NCI-H1048 (cell line): ENCODE measurements around the gene CISD3.

Experiments
- DNase-seq: peaks from one replicate; lab custom pipeline; 2025; lab: John Stamatoyannopoulos, UW

Gene CISD3

DNA sequence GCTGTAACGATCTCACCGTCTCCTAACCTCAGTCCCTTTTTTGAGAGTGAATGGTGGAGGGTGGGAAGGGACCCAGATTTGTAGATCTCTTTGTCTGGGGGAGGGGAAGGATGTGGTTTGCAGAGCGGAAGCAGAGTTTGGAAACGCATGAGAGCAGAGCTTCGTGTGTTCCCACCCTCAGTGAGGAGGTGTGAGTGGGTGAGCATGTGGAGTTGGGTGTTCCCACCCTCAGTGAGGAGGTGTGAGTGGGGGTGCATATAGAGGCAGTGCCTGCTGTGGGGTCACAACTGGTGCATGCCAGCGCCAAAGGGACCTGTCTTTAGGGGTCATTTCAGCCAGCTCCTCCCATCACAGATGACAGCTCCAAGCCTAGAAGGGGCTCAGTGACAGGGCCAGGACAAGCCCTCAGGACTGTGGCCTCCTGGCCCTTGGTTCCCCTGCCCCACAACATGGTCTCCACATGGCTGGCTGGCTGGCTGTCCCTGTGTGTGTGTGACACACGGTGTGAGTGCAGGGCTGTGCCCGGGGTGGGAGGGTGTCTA lies 1.8 kb upstream of the CISD3 start:
- no peak for DNase-seq

DNA sequence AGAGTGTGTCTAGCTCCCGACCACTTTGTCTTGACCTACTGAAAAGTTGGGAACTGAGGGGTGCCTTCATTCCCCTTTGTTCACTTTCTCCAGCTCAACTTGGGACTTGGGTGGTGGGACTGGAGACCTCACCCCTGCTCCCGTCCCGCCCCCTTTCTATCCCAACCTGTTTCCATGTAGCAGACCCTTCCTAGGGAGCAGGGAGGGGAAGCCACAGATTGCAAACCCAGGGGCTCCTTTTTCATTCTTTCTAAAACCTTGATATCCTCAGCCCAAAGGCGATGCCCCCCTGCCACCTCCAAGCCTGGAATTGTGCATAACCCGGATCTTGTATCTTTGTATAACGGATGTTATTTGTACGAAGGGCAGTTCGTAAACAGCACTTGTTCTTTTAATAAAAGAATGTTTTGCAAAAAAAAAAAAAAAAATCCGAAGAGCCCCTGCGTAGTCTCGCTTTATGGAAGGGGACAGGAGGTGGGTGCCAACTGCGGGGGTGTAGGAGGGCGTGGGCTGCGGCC lies 714 bp upstream of the CISD3 start:
- DNase-seq = no peak

DNA sequence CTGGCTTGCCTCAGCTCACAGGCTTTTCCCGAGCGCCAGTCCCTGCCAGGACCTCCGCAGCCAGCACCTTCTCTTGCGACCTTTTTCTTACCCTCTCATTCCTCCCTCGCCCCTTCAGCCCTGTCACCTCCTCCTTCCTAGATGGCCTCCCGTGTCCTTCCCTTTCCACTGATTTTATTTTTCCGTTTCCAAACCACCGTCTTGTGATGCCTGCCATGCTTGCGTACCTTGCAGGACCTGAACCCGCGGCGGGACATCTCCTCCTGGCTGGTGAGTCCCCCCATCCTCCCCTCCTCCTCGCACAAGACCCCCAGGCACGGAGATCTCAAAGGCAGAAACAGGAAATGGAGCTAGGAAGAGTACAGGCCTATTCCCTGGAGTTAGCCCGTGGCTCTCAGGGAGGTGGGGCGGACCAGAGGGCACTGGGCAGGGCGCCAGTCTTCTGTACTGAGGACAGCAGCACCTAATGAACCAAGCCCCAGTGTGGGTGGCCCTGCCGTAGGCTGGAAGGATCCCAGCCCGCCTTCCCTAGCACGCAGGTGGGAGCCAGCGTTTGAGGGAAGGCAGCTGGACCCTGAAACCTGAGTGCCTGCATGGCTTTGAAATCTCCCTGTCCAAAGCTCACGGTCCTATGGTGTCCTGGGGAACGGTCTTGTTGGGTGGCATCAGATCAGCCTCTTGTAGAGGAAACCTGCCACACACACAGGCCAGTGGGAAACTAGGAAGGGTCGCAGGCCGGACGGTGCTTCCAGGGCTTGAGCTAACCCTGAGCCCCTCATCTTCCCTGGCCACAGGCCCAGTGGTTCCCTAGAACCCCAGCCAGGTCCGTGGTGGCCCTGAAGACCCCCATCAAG lies 612 bp downstream of the CISD3 start:
- no peak for DNase-seq

DNA sequence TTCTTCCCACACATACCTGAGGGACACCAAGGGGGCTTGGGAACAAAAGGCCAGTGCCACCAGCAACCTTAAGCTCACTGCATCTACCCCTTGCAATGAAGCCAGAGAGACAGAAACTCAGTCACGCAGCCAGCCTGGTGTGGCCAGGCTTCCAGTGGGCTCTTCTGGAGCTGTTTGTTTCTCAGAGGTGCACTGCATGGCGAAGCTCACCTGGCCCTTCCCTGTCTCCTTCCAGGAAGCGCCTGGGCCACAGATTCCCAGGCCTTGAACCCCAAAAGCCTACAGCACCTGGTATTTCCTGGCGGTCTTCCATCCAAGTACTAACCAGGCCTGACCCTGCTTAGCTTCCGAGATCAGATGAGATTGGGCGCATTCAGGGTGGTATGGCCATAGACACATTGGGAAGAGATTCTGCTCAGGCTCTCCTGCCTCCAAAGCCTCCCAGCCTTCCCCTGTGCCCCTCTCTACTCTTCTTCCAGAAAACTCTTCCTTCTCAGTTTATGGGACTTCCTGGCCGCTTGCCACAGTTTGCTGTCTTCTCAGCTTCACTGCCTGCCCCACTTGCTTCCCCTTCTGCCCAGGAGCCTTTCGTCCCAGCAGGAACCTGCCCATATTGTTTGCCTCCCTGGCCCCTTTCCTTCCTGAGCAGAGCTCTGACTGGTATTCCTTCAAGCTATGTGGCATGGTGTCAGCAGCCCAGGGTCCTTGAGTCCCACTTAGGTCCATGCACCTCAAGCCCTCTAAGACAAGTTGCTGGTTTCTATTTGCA lies 1.6 kb downstream of the CISD3 start:
- no peak for DNase-seq

DNA sequence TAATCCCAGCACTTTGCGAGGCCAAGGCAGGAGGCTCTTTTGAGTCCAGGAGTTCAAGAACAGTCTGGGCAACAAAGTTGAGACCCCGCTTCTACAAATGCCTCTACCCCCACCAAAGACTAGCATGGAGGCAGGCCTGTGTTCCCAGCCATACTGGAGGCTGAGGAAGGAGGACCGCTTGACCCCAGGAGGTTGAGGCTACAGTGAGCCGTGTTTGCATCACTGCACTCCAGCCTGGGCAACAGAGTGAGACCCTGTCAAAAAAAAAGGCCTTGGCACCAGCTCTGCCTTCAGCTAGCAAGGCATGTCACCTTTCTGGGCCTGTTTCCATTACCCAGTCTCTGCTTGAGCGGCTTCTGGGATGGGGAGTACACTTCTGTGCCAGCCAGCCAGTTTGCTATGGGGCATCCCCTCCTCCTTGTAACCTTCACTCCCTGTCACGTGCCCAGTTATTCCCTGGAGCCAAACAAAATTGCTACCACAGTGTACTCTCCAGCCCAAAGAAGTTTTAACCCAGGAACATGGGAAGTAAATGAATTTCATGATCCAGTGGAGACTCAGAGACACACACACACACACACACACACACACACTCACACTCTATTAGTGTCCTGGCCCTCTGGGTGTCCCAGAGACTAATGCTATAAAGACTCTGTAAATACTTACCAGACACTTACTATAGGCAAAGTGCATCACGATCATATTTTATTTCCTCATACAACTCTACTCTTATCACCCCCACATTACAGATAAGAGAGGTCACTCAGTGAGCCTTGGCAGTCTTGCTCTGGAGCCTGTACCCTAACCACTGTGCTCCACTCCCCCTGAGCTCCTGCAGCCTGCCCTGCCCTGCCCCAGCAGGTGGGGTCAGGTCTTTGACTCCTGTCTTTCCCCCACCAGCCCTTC lies 2.5 kb downstream of the CISD3 start:
- DNase-seq = no peak

DNA sequence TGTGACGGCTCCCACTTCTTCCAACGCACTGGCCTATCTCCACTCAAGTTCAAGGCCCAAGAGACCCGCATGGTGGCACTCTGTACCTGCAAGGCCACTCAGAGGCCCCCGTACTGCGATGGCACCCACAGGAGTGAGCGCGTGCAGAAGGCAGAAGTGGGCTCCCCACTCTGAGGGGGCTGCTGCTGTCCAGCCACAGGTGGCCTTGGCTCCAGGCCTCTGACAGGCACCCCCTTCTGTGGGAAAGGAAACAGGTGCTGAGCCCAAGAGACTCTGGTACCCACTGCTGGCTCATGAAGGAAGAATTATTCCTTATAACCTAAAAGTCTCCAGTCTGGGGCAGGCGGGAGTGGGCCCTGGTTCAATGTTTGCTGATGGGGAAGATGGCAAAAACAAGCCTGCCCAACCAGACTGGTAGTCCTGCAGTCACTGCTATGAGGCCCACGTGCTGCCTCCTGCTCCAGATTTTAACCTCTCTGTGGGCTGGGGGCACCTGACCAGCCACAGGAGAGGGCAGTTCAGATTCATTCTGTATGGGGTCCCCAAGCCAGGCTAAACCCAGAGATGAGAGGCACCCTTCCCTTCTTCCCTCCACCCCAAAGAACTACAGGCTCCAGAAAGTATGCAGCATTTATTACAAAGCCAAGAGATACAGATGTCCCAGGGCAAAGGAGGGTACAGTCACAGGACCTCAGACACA lies 3.3 kb downstream of the CISD3 start:
- DNase-seq = no peak

DNA sequence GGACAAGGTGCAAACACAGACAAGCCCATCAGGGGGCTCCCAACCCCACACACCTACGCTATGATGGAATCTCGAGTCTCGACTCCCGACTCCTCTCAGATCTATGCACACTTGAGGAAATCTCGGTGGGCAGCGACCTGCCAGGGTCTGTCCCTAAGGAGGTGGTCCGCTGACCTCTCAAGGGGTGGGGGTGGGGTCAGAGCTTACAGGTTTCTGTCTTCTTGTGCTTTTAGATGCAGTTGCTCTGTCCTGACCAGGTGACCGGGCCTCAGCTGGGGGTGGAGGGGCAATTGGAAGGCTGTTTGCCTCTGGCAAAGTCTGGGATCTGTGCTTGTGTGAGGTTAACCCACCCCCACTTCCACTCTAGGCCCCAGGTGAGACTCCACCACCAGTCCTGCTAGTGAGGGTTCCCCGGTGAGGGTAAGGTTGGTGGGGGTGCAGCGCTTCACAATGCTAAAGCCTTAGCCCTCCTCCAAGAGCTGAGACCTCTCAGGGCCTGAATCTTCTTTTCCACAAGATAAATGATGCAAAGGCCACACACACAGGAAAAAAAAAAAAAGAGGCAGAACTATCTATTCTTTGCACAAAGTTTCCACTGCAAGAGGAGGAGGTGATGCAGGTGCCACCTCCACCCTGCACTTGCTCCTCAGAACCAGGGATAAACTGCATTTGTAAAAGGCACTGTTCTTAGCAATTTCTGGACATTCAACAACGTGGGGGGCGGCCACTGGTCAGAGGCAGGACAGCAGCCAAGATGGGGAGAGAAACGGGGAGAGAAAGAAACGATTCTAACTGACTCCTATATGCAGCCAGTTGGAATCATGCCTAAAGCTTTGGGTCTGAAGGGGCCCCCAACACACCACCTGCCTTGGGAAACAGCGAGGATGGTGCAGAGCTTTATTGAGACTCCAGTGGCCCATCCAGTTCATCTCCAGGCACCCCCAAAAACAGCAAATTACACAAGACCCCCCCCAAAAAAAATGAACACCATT lies 4.1 kb downstream of the CISD3 start:
- DNase-seq = no peak

DNA sequence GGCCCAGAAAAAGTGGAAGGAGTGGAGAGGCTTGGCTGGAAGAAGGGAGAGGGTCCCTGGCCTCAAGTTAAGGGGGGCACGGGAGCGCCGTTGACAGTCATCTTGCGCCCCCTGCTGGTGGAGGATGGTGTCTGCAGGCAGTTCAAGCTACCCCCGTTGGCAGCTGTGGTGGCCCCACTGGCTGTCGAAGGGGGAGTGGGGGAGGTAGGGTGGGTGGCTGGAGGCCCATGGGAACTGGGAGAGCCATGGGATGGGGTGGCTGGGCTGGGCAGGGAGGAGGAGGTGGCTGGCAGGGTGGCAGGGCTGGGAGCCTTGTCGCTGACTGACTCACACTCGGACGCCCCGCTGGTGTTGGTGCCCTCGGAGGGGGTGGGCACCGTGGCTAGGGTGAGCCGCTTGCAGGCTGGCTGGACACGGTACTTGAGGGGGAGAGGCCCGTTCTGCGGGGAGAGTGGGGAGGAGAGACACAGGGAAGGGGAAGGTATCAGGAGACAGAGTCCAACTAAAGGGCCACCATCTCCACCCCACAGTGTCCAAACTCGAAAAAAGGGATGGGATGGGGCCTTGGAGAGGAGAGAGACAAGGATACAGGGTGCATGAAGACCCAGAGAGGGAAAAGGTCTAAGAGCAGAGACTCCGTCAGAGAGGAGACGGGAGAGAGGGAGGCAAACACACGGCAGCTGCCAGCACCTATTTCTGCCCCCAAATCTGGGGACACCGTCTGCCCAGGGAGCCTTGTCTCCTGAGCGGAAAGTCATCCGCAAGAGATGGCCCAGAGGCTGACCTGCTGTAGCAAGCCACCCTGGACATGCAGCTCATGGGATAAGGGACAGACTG lies 5.2 kb downstream of the CISD3 start:
- no peak for DNase-seq

DNA sequence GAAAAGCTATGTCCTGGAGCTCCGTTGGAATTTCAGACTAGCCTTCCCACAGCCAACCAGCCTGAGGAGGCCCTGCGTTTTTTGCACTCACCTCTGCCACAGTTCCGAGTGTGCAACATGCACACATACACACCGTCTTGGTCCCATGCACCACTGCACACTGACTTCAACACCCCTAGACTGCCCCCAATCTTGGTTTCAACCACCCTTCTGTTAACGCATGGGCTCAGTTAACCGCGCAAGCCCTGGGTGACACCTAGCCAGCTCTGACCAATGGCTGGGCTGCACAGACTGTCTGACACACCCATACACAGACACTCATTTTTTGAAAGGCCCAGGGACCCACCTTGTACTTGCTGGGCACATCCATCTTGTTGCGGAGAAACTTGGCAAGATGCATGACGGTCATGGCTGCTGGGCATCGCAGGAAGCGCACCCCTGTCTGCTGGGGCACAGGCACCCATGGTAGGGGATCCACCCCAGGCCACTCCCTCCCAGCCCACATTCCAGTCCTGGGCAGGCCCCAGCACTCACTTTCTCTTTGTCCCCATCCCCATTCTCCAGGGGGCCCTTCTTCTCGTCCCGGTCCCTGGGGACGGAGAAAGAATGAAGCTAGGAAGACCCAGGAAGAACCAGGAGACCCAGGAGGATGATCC lies 8.0 kb downstream of the CISD3 start:
- no peak for DNase-seq

DNA sequence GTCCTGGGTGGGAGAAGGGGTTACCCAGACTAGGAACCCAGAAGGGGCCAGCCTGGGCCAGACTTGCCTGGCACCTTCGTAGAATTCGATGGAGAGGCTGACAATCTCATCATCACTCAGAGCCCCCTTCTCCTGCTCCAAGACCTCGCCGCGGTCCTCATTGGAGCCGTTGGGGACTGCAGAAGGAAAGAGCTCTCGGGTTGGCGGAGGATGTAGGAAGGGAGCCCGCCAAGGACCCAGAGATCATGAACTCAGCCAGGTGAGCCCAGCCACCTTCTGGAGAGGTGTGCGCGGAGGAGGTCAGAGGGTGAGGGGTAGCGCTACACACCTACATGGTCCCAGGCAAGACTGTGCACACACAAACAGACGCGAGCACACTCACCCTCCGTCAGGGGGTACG lies 8.5 kb downstream of the CISD3 start:
- DNase-seq = no peak

DNA sequence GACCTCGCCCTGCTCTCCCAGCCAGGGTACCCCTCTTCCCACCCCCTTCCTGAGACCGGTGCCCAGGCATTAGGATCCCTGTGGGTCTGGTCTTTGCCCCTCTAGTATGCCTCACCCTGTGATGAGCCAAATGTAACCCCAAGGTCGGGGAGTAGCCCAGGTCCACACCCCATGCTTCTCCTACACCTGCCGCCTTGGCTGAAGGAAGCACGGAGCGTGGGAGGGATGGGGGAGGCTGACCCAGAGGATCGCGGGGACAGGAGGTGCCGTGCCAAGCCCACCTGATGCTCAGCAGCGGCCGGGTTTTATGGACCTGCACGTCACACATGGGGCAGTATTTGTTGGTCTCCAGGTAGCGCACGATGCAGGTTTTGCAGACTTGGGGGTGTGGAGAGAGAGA lies 9.2 kb downstream of the CISD3 start:
- DNase-seq = no peak

DNA sequence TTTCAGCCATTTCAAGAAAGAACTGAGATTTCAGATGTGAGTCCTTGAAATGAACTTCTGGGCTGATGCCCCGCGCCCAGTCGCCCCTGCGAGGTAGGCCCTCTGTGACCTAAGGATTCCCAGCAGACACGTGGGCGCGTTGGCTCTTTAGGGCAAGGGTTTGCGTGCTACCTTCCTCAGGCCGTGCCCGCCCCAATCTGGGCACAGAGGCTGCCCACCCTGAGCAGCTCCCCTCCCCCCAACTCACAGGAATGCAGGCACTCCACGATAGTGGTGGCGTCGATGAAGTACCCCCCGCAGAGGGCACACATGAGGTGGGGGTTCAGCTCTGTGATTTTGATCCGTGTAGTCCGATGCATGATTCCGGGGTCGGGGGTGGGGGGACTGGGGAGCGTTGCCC lies 9.9 kb downstream of the CISD3 start:
- no peak for DNase-seq

DNA sequence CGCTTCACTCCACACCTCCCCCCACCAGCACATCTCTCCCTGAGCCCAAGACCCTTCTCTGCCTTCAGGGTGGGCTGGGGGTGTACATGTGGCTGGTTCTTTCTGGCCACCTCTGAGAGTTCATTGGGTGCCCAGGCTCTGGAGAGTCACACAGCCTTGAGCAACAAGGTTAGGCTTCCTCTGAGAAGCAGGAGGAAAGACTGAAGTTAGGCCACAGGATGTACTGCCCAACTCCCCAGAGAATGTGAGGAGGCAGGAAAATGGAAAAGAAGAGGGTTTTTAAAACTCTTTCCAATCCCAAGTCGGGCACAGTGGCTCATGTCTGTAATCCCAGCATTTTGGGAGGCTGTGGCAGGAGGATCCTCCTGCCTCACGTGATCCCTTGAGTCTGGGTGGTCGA lies 10.7 kb downstream of the CISD3 start:
- DNase-seq = no peak

DNA sequence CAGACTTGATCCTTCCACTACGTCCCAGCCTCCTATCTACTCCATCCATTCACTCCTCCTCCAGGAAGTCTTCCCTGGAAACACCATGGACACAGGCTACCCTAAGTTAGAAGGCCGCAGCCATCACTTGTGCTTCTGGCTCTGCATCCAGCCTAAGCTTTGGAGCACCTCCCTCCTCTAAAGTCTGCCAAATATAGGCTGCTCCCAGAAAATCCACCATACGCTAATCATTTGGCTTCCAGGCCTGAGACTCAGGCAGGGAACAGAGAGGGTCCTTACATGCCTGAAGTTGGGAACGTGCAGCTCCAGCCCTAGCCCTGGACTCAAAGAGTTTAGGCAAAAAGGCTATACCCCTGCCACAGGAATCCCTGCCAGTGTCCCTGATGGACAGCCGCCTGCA lies 11.3 kb downstream of the CISD3 start:
- no peak for DNase-seq

DNA sequence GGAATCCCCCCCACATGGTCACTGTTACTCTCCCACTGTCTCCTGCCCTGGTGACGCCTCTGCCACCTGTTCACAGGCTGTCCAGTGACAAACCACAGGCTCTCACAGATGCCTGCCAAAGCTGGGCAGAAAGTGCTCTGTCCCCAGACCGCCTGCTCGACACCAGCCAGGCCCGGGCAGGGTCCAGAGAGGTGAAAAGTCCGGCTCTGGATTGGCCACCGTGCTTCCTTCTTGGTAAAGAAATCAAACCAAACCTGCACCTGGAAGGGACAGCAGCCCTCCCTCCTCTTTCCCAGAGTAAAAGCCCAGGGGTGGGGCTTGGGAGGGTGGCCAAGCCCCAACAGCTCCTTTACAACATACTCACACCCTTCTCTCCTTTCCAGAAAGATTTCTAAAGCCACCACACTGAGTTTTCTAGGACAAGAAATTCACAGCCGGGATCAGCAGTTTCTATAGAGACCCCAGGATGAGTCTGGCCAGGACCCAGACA lies 11.8 kb downstream of the CISD3 start:
- no peak for DNase-seq

DNA sequence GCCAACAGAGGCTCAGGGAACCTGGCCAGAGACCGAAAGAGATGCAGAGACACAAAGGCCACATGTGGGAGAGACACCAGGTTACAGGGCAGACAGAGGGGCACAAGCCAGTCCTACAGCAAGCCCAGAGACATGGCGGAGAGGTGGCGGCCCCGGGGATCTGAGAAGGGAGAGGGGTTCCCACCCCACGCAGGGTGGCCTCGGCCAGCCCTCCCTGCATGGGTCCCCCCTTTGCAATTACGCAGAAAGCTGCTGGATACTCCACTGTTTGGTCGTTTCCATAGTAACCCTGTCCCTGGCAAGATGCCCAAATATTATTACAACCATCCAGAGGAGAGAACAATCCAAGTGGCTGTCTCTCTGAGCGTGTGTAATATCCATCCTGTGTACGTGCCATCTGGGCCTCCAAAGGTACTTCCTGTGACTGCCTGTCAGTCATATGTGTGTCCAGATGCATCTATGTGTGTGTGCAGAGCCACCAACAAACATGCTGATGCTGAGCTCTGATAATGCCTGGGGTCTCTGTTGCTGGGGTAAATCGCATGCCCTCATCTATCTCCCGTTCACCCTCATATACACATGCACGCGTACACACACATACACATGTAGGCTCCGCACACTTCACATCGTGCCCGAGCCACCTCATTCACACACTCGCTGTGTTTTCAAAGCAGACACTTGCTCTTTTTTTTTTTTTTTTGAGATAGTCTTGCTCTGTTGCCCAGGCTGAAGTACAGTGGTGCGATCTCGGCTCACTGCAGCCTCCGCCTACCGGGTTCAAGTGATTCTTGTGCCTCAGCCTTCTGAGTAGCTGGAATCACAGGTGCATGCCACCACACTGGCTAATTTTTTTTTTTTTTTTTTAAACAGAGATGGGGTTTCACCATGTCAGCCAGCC lies 12.5 kb downstream of the CISD3 start:
- no peak for DNase-seq

DNA sequence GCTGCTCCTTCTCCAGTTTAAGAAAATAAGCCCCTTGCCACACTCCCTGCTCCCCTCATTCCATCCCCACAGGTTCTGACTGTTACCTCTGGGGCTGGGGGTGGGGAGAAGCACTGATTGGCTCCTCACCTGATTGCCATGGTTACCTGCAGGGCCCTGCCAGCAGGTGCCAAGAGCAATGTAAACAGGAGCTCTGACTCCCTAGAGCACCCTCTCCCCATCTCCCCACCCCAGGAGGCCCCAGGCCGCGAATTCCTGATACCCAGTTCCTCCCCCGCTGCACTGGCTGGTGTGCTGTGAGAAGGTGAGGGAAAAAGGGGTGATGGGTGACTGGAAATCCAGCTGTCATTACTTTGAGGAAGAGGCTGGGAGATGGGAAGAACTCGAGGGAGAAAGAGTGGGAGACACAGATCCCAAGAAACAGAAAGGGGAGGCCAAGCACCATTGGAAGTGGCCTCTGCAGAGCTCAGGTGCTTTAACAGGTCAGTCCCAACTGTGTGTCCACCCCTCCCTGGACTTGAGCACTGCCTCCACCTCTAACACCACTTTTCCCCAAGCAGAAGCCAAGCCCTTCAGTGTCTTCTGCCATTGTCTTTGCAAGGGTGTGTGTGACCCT lies 13.5 kb downstream of the CISD3 start:
- DNase-seq = no peak
